HK-2 (cell line): ENCODE results near the gene HOXC6.
A peak's percentile ranks its signal among the peaks of the same experiment; 100 is the strongest.

Source experiments
- DNase-seq: peaks from one replicate; pipeline ENCODE4 v3.0.0-alpha.2; 2018; ENCODE audit not compliant: unreplicated experiment

Gene HOXC6

DNA sequence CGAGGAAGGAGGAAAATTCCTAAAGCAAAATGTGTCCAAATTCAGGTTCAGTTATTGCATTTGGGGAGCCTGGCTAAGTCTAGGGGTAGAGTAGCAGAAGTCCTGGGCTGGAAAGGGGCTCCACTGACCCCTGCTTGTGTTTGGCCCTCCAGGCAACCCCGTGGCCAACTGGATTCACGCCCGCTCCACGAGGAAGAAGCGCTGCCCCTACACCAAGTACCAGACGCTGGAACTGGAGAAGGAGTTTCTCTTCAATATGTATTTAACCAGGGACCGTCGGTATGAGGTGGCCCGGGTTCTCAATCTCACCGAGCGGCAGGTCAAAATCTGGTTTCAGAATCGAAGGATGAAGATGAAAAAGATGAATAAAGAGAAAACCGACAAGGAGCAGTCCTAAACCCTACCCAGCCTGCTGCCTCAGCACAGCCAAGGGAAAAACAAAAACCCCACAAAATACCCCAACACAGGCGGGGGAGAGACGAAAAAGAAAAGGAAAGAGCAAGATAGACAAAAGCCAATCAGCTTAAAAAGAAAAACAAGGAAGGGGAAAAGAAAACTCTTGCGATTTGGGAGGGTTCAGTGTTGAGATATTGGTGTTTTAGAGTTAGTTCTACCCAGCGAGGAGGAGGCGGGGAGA, 25.8 kb upstream of the HOXC6 start:
- no peak for DNase-seq

- DNase-seq: no peak
Observed at GRCh38 chr12:54002915-54003389, 25.3 kb upstream of the HOXC6 start.

GRCh38 chr12:54003625-54004024, 24.6 kb upstream of the HOXC6 start:
- no peak for DNase-seq

GRCh38 chr12:54004063-54004840, 24.0 kb upstream of the HOXC6 start:
- no peak for DNase-seq

DNA sequence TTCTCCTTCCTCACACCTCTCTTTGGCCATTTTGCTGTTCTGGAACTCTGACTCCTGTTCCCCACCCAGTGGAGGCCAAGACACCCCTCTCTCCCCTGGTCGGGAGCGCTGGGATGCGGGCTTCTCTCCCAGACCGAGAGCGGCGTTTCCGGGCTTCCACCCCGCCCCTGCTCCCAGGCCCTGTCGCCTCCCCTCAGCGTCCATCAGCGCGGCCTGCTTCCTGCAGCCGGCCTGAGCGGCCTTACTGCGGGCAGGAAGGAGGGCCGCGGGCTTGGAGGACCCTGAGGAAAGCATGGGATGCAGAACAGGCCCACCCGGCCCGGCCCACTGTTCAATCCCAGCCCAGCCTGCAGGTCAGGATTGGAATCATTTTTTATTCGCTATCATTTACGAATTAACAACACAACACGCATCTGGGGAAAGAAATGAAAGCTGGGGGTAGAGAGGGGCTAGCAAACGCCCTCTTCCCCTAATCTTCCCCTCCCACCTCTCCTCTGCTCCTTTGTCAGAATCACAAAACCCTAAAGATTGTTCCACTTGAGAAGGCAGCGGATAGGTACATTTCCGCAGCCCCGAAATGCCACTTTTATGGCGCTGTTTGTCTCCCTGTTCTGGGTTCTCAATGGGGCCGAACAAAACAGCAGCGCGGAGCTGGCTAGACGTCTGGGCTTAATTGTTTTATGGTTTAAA, 23.3 kb upstream of the HOXC6 start:
- no peak for DNase-seq

- no peak for DNase-seq
Observed at GRCh38 chr12:54005531-54005852, 22.7 kb upstream of the HOXC6 start.

- peak; percentile 87 for DNase-seq
Observed at GRCh38 chr12:54005853-54006558, 22.2 kb upstream of the HOXC6 start.

GRCh38 chr12:54006559-54007220, 21.6 kb upstream of the HOXC6 start:
- DNase-seq: no peak

GRCh38 chr12:54007538-54008259, 20.5 kb upstream of the HOXC6 start:
- DNase-seq: no peak

DNA sequence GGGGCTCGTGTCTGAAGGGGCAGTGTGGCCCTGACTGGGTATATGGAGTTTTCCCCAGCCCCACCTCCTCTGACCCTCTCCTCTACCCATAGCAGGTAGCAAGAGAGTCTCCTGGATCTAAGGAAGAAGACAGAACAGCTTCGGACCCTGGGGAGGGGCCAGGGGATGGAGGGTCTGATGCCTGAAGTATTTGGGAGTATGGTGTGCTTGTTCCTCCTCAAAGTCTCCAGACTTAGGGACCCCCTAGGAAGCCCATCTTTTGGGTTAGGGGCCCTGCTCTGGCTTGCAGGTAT, 20.0 kb upstream of the HOXC6 start:
- no peak for DNase-seq

- DNase-seq: no peak
Observed at GRCh38 chr12:54009171-54010052, 18.8 kb upstream of the HOXC6 start.

- DNase-seq: no peak
Observed at GRCh38 chr12:54010053-54010971, 17.9 kb upstream of the HOXC6 start.

- DNase-seq: no peak
Observed at GRCh38 chr12:54010972-54011664, 17.1 kb upstream of the HOXC6 start.

GRCh38 chr12:54011665-54012532, 16.3 kb upstream of the HOXC6 start:
- no peak for DNase-seq

GRCh38 chr12:54012631-54013409, 15.4 kb upstream of the HOXC6 start:
- no peak for DNase-seq

- DNase-seq: no peak
Observed at GRCh38 chr12:54014377-54015017, 13.7 kb upstream of the HOXC6 start.
